Bronchial epithelial cell (primary cell): ENCODE results near the gene TAL1. TPM values are rescaled to one million over a fixed set of nuclear protein-coding genes. Genes with fewer than 3 reads are reported as not detected.

Source experiments
- DNase-seq: peaks from one replicate; pipeline ENCODE4 v3.0.0-alpha.2; 2010; ENCODE audit warnings: low read depth
- FAIRE-seq: peaks from 2 replicates; lab custom pipeline; 2011; peaks lifted over from hg19 to GRCh38; lab: Jason Lieb, UNC
- H3K27me3 ChIP-seq: 2 replicates; pipeline ENCODE4 v1.5.1; 2011; ENCODE audit warnings: low read length; ENCODE audit not compliant: control insufficient read depth, insufficient read depth
- H3K36me3 ChIP-seq: 2 replicates; pipeline ENCODE4 v1.5.1; 2011; ENCODE audit warnings: low read length; ENCODE audit not compliant: control insufficient read depth, insufficient read depth
- H3K4me3 ChIP-seq: 2 replicates; pipeline ENCODE4 v1.5.1; 2011; ENCODE audit warnings: mild to moderate bottlenecking, low read depth, low read length, control low read depth
- total RNA-seq: library from RNA; depleted of rRNA; stranded (reverse); fragments of >200 nt; gene quantifications from 2 replicates; pipeline ENCODE4 v1.2.1, GENCODE V29; 2014
- TF ChIP-seq, protein P1 (sequence below): IDR thresholded peaks from 2 replicates; pipeline ENCODE4 v1.5.1; 2011; ENCODE audit warnings: mild to moderate bottlenecking, moderate library complexity, low read length, control low read depth, inconsistent platforms; ENCODE audit not compliant: insufficient read depth, severe bottlenecking

TAL1 gene
- total RNA-seq, 1 donor from 2014 or later: not detected

DNA sequence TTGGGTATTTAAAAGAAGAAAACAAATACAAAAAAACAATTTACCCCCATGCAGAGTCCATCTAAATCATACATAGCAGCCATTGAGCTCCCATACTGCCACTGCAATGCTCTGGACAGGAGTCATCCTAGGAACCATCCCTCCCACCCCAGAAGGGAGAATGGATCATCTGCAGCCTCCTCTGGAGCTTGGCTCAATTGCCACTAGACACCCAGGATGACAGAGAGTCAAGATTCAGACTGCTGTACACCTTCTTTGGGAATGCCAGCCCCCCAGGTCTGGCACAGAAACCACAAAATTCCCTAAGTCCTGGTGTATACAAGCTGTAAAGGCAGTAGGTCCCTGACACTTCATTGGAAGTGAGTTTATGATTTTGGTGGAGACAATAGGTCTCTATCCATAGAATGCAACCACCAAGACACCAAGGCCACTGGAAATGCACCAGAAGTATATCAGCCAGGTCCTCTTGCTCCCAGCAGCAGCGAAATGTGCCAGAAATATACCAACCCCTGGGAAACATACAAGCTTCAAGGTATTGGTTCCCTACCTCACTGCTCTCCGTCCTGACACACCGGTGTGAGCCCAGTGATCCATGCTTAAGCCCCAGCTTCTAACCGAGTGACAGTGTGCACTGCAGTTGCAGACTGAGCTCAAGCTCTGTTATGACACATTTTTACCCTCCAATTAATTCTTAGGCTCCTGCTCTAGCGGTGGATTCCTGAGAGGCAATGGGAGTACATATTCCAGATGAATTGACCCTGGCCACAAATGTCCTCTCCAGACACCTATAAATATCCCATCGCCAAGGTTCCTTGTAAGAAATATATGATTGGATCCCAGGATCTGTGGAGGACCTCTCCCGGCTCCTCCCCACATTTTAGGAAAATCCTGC is 4.4 kb downstream of the TAL1 start:
- DNase-seq (no peak), FAIRE-seq (no peak)
- Histone ChIP-seq H3K4me3 (no peak overlapping the region), H3K36me3 (no peaks in the 10 kb centered on the region), H3K27me3 (peaks cover 84% of the 10 kb centered on the region)
- TF ChIP-seq, protein P1, sequence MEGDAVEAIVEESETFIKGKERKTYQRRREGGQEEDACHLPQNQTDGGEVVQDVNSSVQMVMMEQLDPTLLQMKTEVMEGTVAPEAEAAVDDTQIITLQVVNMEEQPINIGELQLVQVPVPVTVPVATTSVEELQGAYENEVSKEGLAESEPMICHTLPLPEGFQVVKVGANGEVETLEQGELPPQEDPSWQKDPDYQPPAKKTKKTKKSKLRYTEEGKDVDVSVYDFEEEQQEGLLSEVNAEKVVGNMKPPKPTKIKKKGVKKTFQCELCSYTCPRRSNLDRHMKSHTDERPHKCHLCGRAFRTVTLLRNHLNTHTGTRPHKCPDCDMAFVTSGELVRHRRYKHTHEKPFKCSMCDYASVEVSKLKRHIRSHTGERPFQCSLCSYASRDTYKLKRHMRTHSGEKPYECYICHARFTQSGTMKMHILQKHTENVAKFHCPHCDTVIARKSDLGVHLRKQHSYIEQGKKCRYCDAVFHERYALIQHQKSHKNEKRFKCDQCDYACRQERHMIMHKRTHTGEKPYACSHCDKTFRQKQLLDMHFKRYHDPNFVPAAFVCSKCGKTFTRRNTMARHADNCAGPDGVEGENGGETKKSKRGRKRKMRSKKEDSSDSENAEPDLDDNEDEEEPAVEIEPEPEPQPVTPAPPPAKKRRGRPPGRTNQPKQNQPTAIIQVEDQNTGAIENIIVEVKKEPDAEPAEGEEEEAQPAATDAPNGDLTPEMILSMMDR: no peak

DNA sequence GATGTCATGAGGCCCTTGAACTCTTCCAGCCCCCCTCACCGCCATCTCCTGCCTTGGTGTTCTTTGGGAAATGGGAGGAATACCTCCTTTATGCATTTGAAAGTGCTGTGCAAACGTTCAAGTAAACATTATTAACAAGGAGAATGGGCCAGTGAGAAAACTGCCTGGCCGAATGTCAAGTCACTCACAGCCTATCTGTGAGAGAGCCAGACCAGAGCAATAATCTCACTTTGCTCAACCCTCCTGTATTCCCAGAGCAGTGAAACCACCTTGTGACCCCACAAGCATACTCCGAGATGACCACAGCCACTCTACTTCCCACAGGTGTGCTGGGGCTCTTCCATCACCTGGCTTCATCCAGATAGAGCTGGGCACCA is 5.2 kb downstream of the TAL1 start:
- TF ChIP-seq, protein P1: no peak
- no peak for FAIRE-seq
- DNase-seq: no peak
- H3K4me3 ChIP-seq: no peak overlapping the region
- no peaks in the 10 kb centered on the region for H3K36me3 ChIP-seq
- H3K27me3 ChIP-seq: peaks cover 80% of the 10 kb centered on the region

DNA sequence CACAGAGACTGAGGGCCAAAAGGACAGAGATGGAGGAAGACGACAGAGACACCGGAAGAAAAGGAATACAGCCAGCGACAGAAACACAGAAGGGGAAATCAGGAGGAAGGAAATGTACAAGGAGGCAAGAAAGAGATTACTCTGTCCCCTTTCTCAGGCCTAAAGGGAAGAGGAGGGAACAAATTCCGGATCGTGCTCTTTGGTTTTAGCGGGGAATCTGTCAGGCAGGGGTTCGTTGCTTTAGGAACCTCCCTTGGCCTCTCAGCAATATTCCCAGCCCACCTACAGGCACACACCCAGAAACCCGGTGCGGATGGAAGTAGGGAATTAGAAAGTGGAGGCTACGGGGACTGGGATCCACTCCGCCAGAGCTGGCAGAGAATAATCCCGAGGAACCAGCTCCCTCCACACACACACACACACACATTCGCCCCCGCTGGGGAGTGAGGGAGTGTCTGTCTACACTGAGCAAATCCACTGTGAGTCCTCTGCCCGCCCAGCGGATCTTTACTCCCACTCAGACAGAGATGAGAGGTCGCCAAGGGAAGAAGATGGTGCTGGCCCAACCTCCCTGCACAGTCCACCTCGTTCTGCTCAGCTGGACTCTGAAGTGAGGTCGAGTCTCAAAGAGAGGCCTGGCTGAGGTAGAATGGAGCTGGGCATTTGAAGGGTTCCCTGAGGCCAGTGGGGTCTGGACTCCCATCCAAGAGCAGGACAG is 5.7 kb downstream of the TAL1 start:
- FAIRE-seq (no peak), DNase-seq (no peak)
- no peaks in the 10 kb centered on the region for H3K36me3 ChIP-seq
- H3K4me3 ChIP-seq: no peak overlapping the region
- H3K27me3 ChIP-seq: peaks cover 74% of the 10 kb centered on the region
- TF ChIP-seq, protein P1: no peak

DNA sequence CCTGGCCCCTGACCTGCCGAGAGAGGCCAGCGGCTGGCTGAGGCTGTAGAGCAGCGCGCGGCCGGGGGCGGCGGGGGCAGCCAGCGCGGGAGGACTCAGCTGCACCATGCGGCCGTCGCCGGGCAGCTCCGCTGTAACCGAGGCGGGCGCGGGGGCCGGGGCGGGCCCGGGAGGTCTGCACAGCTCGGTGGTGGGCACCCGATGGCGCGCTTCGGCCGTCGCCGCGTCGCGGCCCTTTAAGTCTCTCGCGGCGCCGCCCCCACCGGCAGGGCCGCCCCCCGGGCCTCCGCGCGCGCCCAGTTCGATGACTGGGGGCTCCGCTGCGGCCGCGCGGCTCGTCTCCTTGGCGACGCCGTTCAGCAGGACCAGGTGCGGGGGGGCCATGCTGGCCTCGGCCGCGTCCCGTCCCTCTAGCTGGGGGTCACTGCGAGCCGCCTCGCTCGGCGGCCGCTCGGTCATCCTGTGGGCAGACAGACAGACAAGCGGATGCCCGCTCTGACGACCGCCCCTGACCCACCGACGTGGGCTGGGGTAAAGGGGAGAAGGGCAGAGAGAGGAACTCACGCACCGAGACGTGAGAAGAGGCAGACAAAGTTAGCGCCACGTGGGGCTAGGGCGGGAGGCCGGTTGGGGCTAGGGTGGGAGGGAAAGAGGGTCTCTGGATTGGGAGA is 6.5 kb downstream of the TAL1 start:
- no peak for FAIRE-seq
- no peak for DNase-seq
- H3K36me3 ChIP-seq: no peaks in the 10 kb centered on the region
- H3K27me3 ChIP-seq: peaks cover 68% of the 10 kb centered on the region
- TF ChIP-seq, protein P1: no peak
- H3K4me3 ChIP-seq: no peak overlapping the region

DNA sequence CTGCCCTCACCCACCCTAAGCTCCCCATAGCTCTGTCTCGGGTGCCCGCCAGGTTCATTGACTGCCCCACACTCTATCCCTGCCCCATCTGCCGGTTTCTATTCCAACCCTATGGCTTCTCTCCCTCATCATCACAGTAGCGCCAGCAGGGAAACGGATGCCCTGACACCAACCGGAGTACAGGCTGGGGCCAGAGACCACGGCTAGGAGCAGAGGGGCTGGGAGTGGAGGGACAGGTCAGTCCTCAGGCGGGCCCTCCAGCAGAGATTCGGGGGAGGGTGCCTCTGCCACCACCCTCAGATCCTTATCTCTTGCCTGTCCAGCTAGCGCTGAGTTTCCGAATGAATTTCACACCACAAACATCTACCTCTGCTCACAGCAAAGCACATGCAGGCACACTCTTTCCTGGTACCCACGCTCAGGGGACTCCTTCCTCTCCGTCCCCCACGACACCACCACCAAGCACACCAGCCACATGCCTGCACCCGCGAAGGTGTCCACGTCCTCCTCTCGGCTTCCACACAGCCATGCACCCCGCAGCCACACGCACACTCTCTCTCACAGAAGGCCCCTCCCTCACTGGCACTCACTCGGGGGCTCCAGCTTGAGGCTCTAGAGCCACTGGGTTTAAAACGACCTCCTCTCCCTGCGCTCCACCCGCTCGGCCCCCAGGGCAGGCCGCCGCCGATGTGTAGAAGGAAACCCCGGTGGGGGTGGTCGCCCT is 7.2 kb downstream of the TAL1 start:
- DNase-seq (no peak), FAIRE-seq (no peak)
- no peak overlapping the region for H3K4me3 ChIP-seq
- H3K36me3 ChIP-seq: no peaks in the 10 kb centered on the region
- TF ChIP-seq, protein P1: no peak
- H3K27me3 ChIP-seq: peaks cover 60% of the 10 kb centered on the region
